Effector memory CD8-positive, alpha-beta T cell (primary cell): ENCODE data around the gene RPS13.
"Not testable (repeated sequence)": the region's sequence is repeated elsewhere in the genome, so short reads cannot be mapped to it uniquely, and the experiment has no call there.

Experiments
- ATAC-seq: fragments of 150-1000 bp; cut with Tn5 transposase; replicated peaks from 2 replicates; pipeline ENCODE4 v1.10.0; 2021; ENCODE audit warnings: mild to moderate bottlenecking, moderate library complexity
- DNase-seq, 3 experiments: peaks; one replicate each; pipeline ENCODE4 v3.0.0; 2021
- H3K27ac Mint-ChIP-seq, 2 donors: one replicate each; pipeline ENCODE4 v1.8.0; 2022; ENCODE audit warnings: mild to moderate bottlenecking in 2 of 2, mixed read lengths in 2 of 2, moderate library complexity in 2 of 2
- H3K27me3 Mint-ChIP-seq, 2 donors: one replicate each; pipeline ENCODE4 v1.8.0; 2022; ENCODE audit warnings: mixed read lengths in 2 of 2
- H3K36me3 Mint-ChIP-seq: one replicate; pipeline ENCODE4 v1.8.0; 2022; ENCODE audit warnings: mild to moderate bottlenecking, moderate library complexity, mixed read lengths; ENCODE audit not compliant: insufficient read depth
- H3K4me1 Mint-ChIP-seq, 2 donors: one replicate each; pipeline ENCODE4 v1.8.0; 2022; ENCODE audit warnings: low read depth in 2 of 2, mixed read lengths in 2 of 2
- H3K4me3 Mint-ChIP-seq, 2 donors: one replicate each; pipeline ENCODE4 v1.8.0; 2022; ENCODE audit warnings: mild to moderate bottlenecking in 2 of 2, mixed read lengths in 2 of 2, moderate library complexity in 2 of 2
- H3K9me3 Mint-ChIP-seq, 2 donors: one replicate each; pipeline ENCODE4 v1.8.0; 2022; ENCODE audit warnings: mixed read lengths in 2 of 2

RPS13 gene

GRCh38 chr11:17073370-17074027, 4.0 kb downstream of the RPS13 start:
- Mint-ChIP-seq H3K27ac (peak overlapping the region; percentile 65 to 97), H3K27me3 (no peaks in the 10 kb centered on the region), H3K4me1 (peaks cover 30 to 31% of the 10 kb centered on the region in 2 donors), H3K4me3 (no peak overlapping the region), H3K9me3 (no peaks in the 10 kb centered on the region), H3K36me3 (peaks cover 65% of the 10 kb centered on the region)
- no peak for ATAC-seq
- no peak for DNase-seq

GRCh38 chr11:17067417-17067816, 10.1 kb downstream of the RPS13 start:
- ATAC-seq: no peak
- H3K4me1 Mint-ChIP-seq: no peaks in the 10 kb centered on the region
- H3K36me3 Mint-ChIP-seq: peaks cover 9% of the 10 kb centered on the region
- no peaks in the 10 kb centered on the region for H3K9me3 Mint-ChIP-seq
- no peak overlapping the region for H3K4me3 Mint-ChIP-seq
- no peak for DNase-seq
- H3K27ac Mint-ChIP-seq: no peak overlapping the region
- no peaks in the 10 kb centered on the region for H3K27me3 Mint-ChIP-seq

GRCh38 chr11:17066691-17067090, 10.8 kb downstream of the RPS13 start:
- no peak overlapping the region for H3K27ac Mint-ChIP-seq
- H3K4me1 Mint-ChIP-seq: no peaks in the 10 kb centered on the region
- ATAC-seq (no peak), DNase-seq (no peak)
- H3K4me3 Mint-ChIP-seq: no peak overlapping the region
- no peaks in the 10 kb centered on the region for H3K27me3 Mint-ChIP-seq
- peaks cover 3% of the 10 kb centered on the region for H3K36me3 Mint-ChIP-seq
- no peaks in the 10 kb centered on the region for H3K9me3 Mint-ChIP-seq

- no peaks in the 10 kb centered on the region for H3K4me1 Mint-ChIP-seq
- DNase-seq (peak; percentile 34 to 39 (median 37)), ATAC-seq (peak; percentile 65)
- no peak overlapping the region for H3K4me3 Mint-ChIP-seq
- no peaks in the 10 kb centered on the region for H3K9me3 Mint-ChIP-seq
- peaks cover 3% of the 10 kb centered on the region for H3K36me3 Mint-ChIP-seq
- H3K27me3 Mint-ChIP-seq: no peaks in the 10 kb centered on the region
- H3K27ac Mint-ChIP-seq: peak overlapping the region in 1 of 2 donors; percentile 51
These were observed 14.1 kb downstream of the RPS13 start for GRCh38 chr11:17063171-17064002.

GRCh38 chr11:17051146-17051545, 26.3 kb downstream of the RPS13 start:
- not testable (repeated sequence) for H3K27ac Mint-ChIP-seq, H3K27me3 Mint-ChIP-seq, H3K9me3 Mint-ChIP-seq, DNase-seq, H3K4me3 Mint-ChIP-seq, H3K4me1 Mint-ChIP-seq, H3K36me3 Mint-ChIP-seq, ATAC-seq

GRCh38 chr11:17048491-17048890, 29.0 kb downstream of the RPS13 start:
- not testable (repeated sequence) for DNase-seq, H3K4me3 Mint-ChIP-seq, H3K27me3 Mint-ChIP-seq, H3K4me1 Mint-ChIP-seq, H3K27ac Mint-ChIP-seq, ATAC-seq, H3K9me3 Mint-ChIP-seq, H3K36me3 Mint-ChIP-seq

GRCh38 chr11:17046690-17047089, 30.8 kb downstream of the RPS13 start:
- H3K27ac Mint-ChIP-seq: no peak overlapping the region
- no peak overlapping the region for H3K4me3 Mint-ChIP-seq
- no peaks in the 10 kb centered on the region for H3K36me3 Mint-ChIP-seq
- no peak for ATAC-seq
- H3K4me1 Mint-ChIP-seq: no peaks in the 10 kb centered on the region
- H3K9me3 Mint-ChIP-seq: no peaks in the 10 kb centered on the region
- no peak for DNase-seq
- H3K27me3 Mint-ChIP-seq: peaks cover 1 to 3% of the 10 kb centered on the region in 2 donors

GRCh38 chr11:17036666-17037658, 40.5 kb downstream of the RPS13 start:
- Mint-ChIP-seq H3K27me3 (peaks cover 25 to 36% of the 10 kb centered on the region in 2 donors), H3K4me1 (peaks cover 0 to 2% of the 10 kb centered on the region in 2 donors), H3K4me3 (no peak overlapping the region), H3K36me3 (no peaks in the 10 kb centered on the region), H3K9me3 (no peaks in the 10 kb centered on the region), H3K27ac (no peak overlapping the region)
- no peak for ATAC-seq
- no peak for DNase-seq

GRCh38 chr11:17034027-17034426, 43.4 kb downstream of the RPS13 start:
- ATAC-seq, H3K27ac Mint-ChIP-seq, DNase-seq, H3K4me1 Mint-ChIP-seq, H3K9me3 Mint-ChIP-seq, H3K4me3 Mint-ChIP-seq, H3K36me3 Mint-ChIP-seq: not testable (repeated sequence)
- peaks cover 0 to 20% of the 10 kb centered on the region in 2 donors for H3K27me3 Mint-ChIP-seq

- no peaks in the 10 kb centered on the region for H3K4me1 Mint-ChIP-seq
- ATAC-seq (no peak), DNase-seq (no peak)
- no peak overlapping the region for H3K27ac Mint-ChIP-seq
- no peaks in the 10 kb centered on the region for H3K9me3 Mint-ChIP-seq
- peaks cover 0 to 4% of the 10 kb centered on the region in 2 donors for H3K27me3 Mint-ChIP-seq
- H3K36me3 Mint-ChIP-seq: no peaks in the 10 kb centered on the region
- no peak overlapping the region for H3K4me3 Mint-ChIP-seq
These were observed 50.9 kb downstream of the RPS13 start for GRCh38 chr11:17026487-17027082.

- Mint-ChIP-seq H3K4me3 (no peak overlapping the region), H3K36me3 (no peaks in the 10 kb centered on the region)
These were observed 52.5 kb downstream of the RPS13 start for GRCh38 chr11:17024924-17025323.

More at GRCh38 chr11:17024924-17025323, 52.5 kb downstream of the RPS13 start:
- DNase-seq (no peak), ATAC-seq (no peak)
- Mint-ChIP-seq H3K9me3 (no peaks in the 10 kb centered on the region), H3K27ac (no peak overlapping the region), H3K4me1 (no peaks in the 10 kb centered on the region), H3K27me3 (no peaks in the 10 kb centered on the region)
